LNCaP clone FGC (cell line): ENCODE data around the gene NEK10.

Source experiments
- DNase-seq: peaks from one replicate; pipeline ENCODE4 v3.0.0-alpha.2; 2011; ENCODE audit warnings: low read depth
- H3K4me3 ChIP-seq: 2 replicates; pipeline ENCODE4 v1.5.1; 2011; ENCODE audit warnings: mild to moderate bottlenecking, low read depth, low read length, control low read depth
- CTCF ChIP-seq: IDR thresholded peaks from 2 replicates; pipeline ENCODE4 v1.5.1; 2012; ENCODE audit warnings: mild to moderate bottlenecking; ENCODE audit not compliant: control insufficient read depth, insufficient read depth; ENCODE audit errors: extremely low read depth

The NEK10 gene

GRCh38 chr3:27147215-27147614 is 222.0 kb downstream of the NEK10 start:
- no peak overlapping the region for H3K4me3 ChIP-seq
- no peak for DNase-seq
- no peak for TF ChIP-seq CTCF

GRCh38 chr3:27146786-27147185 is 222.4 kb downstream of the NEK10 start:
- no peak for DNase-seq
- no peak for TF ChIP-seq CTCF
- H3K4me3 ChIP-seq: no peak overlapping the region

- H3K4me3 ChIP-seq: no peak overlapping the region
- DNase-seq: no peak
- TF ChIP-seq CTCF: no peak
Measured at GRCh38 chr3:27145719-27146118, 223.5 kb downstream of the NEK10 start.

GRCh38 chr3:27141668-27142067 is 227.5 kb downstream of the NEK10 start:
- peak; percentile 32; the same call in 1 of the 2 replicates for TF ChIP-seq CTCF
- H3K4me3 ChIP-seq: no peak overlapping the region
- no peak for DNase-seq

- peak; percentile 95 for DNase-seq
- H3K4me3 ChIP-seq: no peak overlapping the region
- TF ChIP-seq CTCF: no peak
Measured at GRCh38 chr3:27138562-27138961, 230.6 kb downstream of the NEK10 start.

- DNase-seq: no peak
- no peak overlapping the region for H3K4me3 ChIP-seq
- no peak for TF ChIP-seq CTCF
Measured at GRCh38 chr3:27138005-27138404, 231.2 kb downstream of the NEK10 start.

GRCh38 chr3:27134171-27134796 is 234.9 kb downstream of the NEK10 start:
- peak; percentile 89 for TF ChIP-seq CTCF
- DNase-seq: peak; percentile 30
- H3K4me3 ChIP-seq: no peak overlapping the region
